MCF 10A (cell line): ENCODE results near the gene TBC1D19. TPM values are rescaled to one million over a fixed set of nuclear protein-coding genes. Genes with fewer than 3 reads are reported as not detected.
"Not testable (repeated sequence)": the region's sequence is repeated elsewhere in the genome, so short reads cannot be mapped to it uniquely, and the experiment has no call there.

Source experiments
- BruUV-seq: library from RNA; stranded (reverse); fragments of 400-500 nt; replicated peaks from 2 replicates; lab custom pipeline; 2021; lab: Mats Ljungman, UMichigan
- CTCF ChIA-PET: fragments of 300-600 bp; sonication (Branson Sonifier 250); formaldehyde crosslinking; extraction: SDS; loops from one replicate; lab custom pipeline; 2021; ENCODE audit warnings: antibody characterized with exemption, inconsistent platforms; lab: Yijun Ruan, JAX
- POLR2A ChIA-PET: fragments of 300-600, 350-650 bp; sonication (Branson Sonifier 250); formaldehyde crosslinking; extraction: SDS; loops from one replicate; lab custom pipeline; 2020; ENCODE audit warnings: antibody characterized with exemption, inconsistent platforms; lab: Yijun Ruan, JAX
- DNase-seq: peaks from one replicate; pipeline ENCODE4 v3.0.0-alpha.2; 2018; ENCODE audit not compliant: unreplicated experiment
- H3K27ac Mint-ChIP-seq: one replicate; pipeline ENCODE4 v1.8.0; 2022; ENCODE audit warnings: mild to moderate bottlenecking, low read depth, mixed read lengths; ENCODE audit not compliant: unreplicated experiment
- H3K27me3 Mint-ChIP-seq: one replicate; pipeline ENCODE4 v1.8.0; 2022; ENCODE audit warnings: mixed read lengths; ENCODE audit not compliant: insufficient read depth, unreplicated experiment
- H3K36me3 Mint-ChIP-seq: one replicate; pipeline ENCODE4 v1.8.0; 2022; ENCODE audit warnings: mild to moderate bottlenecking, moderate library complexity, mixed read lengths; ENCODE audit not compliant: insufficient read depth, unreplicated experiment
- H3K4me1 Mint-ChIP-seq: one replicate; pipeline ENCODE4 v1.8.0; 2022; ENCODE audit warnings: mixed read lengths; ENCODE audit not compliant: insufficient read depth, unreplicated experiment
- H3K4me3 Mint-ChIP-seq: one replicate; pipeline ENCODE4 v1.8.0; 2022; ENCODE audit warnings: mild to moderate bottlenecking, moderate library complexity, mixed read lengths; ENCODE audit not compliant: unreplicated experiment
- H3K9me3 Mint-ChIP-seq: one replicate; pipeline ENCODE4 v1.8.0; 2022; ENCODE audit warnings: mixed read lengths; ENCODE audit not compliant: unreplicated experiment
- CTCF ChIP-seq: fragments of 200-600 bp; IDR thresholded peaks from one replicate; pipeline ENCODE4 v1.8.0; 2022; ENCODE audit warnings: antibody characterized with exemption, mild to moderate bottlenecking; ENCODE audit not compliant: unreplicated experiment
- intact Hi-C: fragments of 100-400 bp; cut with micrococcal nuclease; formaldehyde crosslinking; loops from 2 replicates; pipeline ENCODE4 v1.14.1; 2022
- total RNA-seq: library from RNA; stranded (reverse); gene quantifications from 2 replicates; pipeline ENCODE4 v1.2.3, GENCODE V29; 2022

Gene TBC1D19
- total RNA-seq, 1 experiment from 2014 or later = 9.6 TPM

GRCh38 chr4:26577066-26577465 lies 6.8 kb upstream of the TBC1D19 start:
- no peak overlapping the region for H3K27ac Mint-ChIP-seq
- no peak for TF ChIP-seq CTCF
- H3K4me3 Mint-ChIP-seq = no peak overlapping the region
- no TSS peak for BruUV-seq
- H3K27me3 Mint-ChIP-seq = no peaks in the 10 kb centered on the region
- H3K36me3 Mint-ChIP-seq = no peaks in the 10 kb centered on the region
- no peaks in the 10 kb centered on the region for H3K9me3 Mint-ChIP-seq
- no peak for DNase-seq
- intact Hi-C loops = no loop called here
- H3K4me1 Mint-ChIP-seq = no peaks in the 10 kb centered on the region
- CTCF ChIA-PET = interaction anchor here (0.9 kb wide), 1 partner anchor 9 kb away, joined by 4 read pairs; no protein-coding TSS in a partner anchor
- POLR2A ChIA-PET = no interaction called here

- Mint-ChIP-seq H3K27me3 (no peaks in the 10 kb centered on the region), H3K36me3 (peaks cover 5% of the 10 kb centered on the region), H3K4me1 (peaks cover 5% of the 10 kb centered on the region), H3K9me3 (no peaks in the 10 kb centered on the region), H3K4me3 (no peak overlapping the region), H3K27ac (no peak overlapping the region)
- intact Hi-C loops = no loop called here
- DNase-seq = no peak
- no peak for TF ChIP-seq CTCF
- ChIA-PET POLR2A (no interaction called here), CTCF (no interaction called here)
- no TSS peak for BruUV-seq
These were observed 4.7 kb upstream of the TBC1D19 start for GRCh38 chr4:26579169-26579568.

- H3K4me3 Mint-ChIP-seq, H3K27me3 Mint-ChIP-seq, BruUV-seq, POLR2A ChIA-PET, CTCF ChIA-PET, H3K36me3 Mint-ChIP-seq, H3K9me3 Mint-ChIP-seq, H3K27ac Mint-ChIP-seq, DNase-seq: not testable (repeated sequence)
- intact Hi-C loops = loop anchor here (5.0 to 10.0 kb wide), 3 partner anchors 124 to 433 kb away; no protein-coding TSS in a partner anchor
- peaks cover 16% of the 10 kb centered on the region for H3K4me1 Mint-ChIP-seq
These were observed 2.5 kb upstream of the TBC1D19 start for GRCh38 chr4:26581341-26581740.

- Mint-ChIP-seq H3K36me3 (peaks cover 5% of the 10 kb centered on the region), H3K4me3 (peak overlapping the region; percentile 92), H3K4me1 (peaks cover 16% of the 10 kb centered on the region), H3K27ac (peak overlapping the region; percentile 95), H3K9me3 (no peaks in the 10 kb centered on the region), H3K27me3 (no peaks in the 10 kb centered on the region)
- no peak for DNase-seq
- no TSS peak for BruUV-seq
- intact Hi-C loops = loop anchor here (5.0 to 10.0 kb wide), 3 partner anchors 126 to 431 kb away; no protein-coding TSS in a partner anchor
- ChIA-PET POLR2A (interaction anchor here (0.7 to 3.0 kb wide), 16 partner anchors 9 to 537 kb away, joined by 3 to 26 read pairs (median 4); partner anchors contain the start of gene STIM2), CTCF (interaction anchor here (0.9 kb wide), 1 partner anchor 123 kb away, joined by 3 read pairs; no protein-coding TSS in a partner anchor)
- TF ChIP-seq CTCF = no peak
These were observed 383 bp upstream of the TBC1D19 start for GRCh38 chr4:26583538-26583864.
